Keratinocyte (primary cell): ENCODE measurements around the gene FBXO38. TPM values are rescaled to one million over a fixed set of nuclear protein-coding genes. Genes with fewer than 3 reads are reported as not detected.

Source experiments
- DNase-seq: peaks from one replicate; pipeline ENCODE4 v3.0.0-alpha.2; 2011; ENCODE audit warnings: low read depth, missing footprints, low spot score
- FAIRE-seq: peaks from 2 replicates; lab custom pipeline; 2011; peaks lifted over from hg19 to GRCh38; lab: Jason Lieb, UNC
- H2AFZ ChIP-seq: 2 replicates; pipeline ENCODE4 v1.6.0; 2012; ENCODE audit warnings: low read length, control low read depth, inconsistent platforms; ENCODE audit not compliant: control insufficient read depth
- H3K27ac ChIP-seq: 2 replicates; pipeline ENCODE4 v1.5.1; 2011; ENCODE audit warnings: low read length; ENCODE audit not compliant: control insufficient read depth, insufficient read depth
- H3K27me3 ChIP-seq: 3 replicates; pipeline ENCODE4 v1.6.0; 2011; ENCODE audit warnings: low read length; ENCODE audit not compliant: control insufficient read depth, insufficient read depth; ENCODE audit errors: extremely low read depth
- H3K36me3 ChIP-seq, 2 experiments: 2 replicates in 1 of 2; 3 replicates in 1 of 2; pipeline ENCODE4 v1.5.1; 2011; ENCODE audit warnings: low read length in 2 of 2, mild to moderate bottlenecking in 1 of 2; ENCODE audit not compliant: control insufficient read depth in 2 of 2, insufficient read depth in 2 of 2; ENCODE audit errors: extremely low read depth in 1 of 2
- H3K4me1 ChIP-seq: 3 replicates; pipeline ENCODE4 v1.5.1; 2011; ENCODE audit warnings: low read length; ENCODE audit not compliant: control insufficient read depth, insufficient read depth; ENCODE audit errors: extremely low read depth
- H3K4me2 ChIP-seq: 3 replicates; pipeline ENCODE4 v1.6.0; 2011; ENCODE audit warnings: low read depth, low read length; ENCODE audit not compliant: control insufficient read depth, insufficient read depth; ENCODE audit errors: extremely low read depth
- H3K4me3 ChIP-seq, 3 experiments: fragments of 200-600 bp in 1 of 3; sonication (generic) in 1 of 3; 2 replicates in 2 of 3; 3 replicates in 1 of 3; pipeline ENCODE4 v1.5.1; 2011 to 2016; ENCODE audit warnings: low read length in 3 of 3, mild to moderate bottlenecking in 3 of 3, control low read depth in 2 of 3, inconsistent platforms in 1 of 3, low read depth in 1 of 3, mixed read lengths in 1 of 3, mixed run types in 1 of 3, moderate library complexity in 1 of 3; ENCODE audit not compliant: control insufficient read depth in 2 of 3, insufficient read depth in 2 of 3; ENCODE audit errors: extremely low read depth in 1 of 3
- H3K79me2 ChIP-seq: 2 replicates; pipeline ENCODE4 v1.6.0; 2012; ENCODE audit warnings: low read length; ENCODE audit not compliant: control insufficient read depth, insufficient read depth
- H3K9ac ChIP-seq: 3 replicates; pipeline ENCODE4 v1.6.0; 2011; ENCODE audit warnings: low read length; ENCODE audit not compliant: control insufficient read depth, insufficient read depth; ENCODE audit errors: extremely low read depth
- H3K9me1 ChIP-seq: 3 replicates; pipeline ENCODE4 v1.6.0; 2011; ENCODE audit warnings: low read length; ENCODE audit not compliant: control insufficient read depth, insufficient read depth; ENCODE audit errors: extremely low read depth
- H3K9me3 ChIP-seq: 2 replicates; pipeline ENCODE4 v1.5.1; 2012; ENCODE audit warnings: low read depth, low read length; ENCODE audit not compliant: control insufficient read depth
- H4K20me1 ChIP-seq: 3 replicates; pipeline ENCODE4 v1.6.0; 2011; ENCODE audit warnings: low read length; ENCODE audit not compliant: control insufficient read depth, insufficient read depth; ENCODE audit errors: extremely low read depth
- EZH2 ChIP-seq: IDR thresholded peaks from one replicate; pipeline ENCODE4 v1.6.1; 2012; ENCODE audit warnings: inconsistent platforms, mild to moderate bottlenecking, low read length, moderate library complexity
- dilution Hi-C: fragments of 300-500 bp; cut with MboI; formaldehyde crosslinking; loops from one replicate; pipeline ENCODE4 v1.7.0; 2020; ENCODE audit warnings: low sequenced_read_pairs; ENCODE audit not compliant: extremely low pct_ligation_motif_present
- polyA plus RNA-seq, 5 experiments: library from polyadenylated mRNA; depleted of rRNA in 3 of 5; stranded (reverse) in 3 of 5; stranded (forward) in 1 of 5; unstranded in 1 of 5; fragments of >200 nt; gene quantifications; 1 replicate in 1 of 5; 2 replicates in 3 of 5; 3 replicates in 1 of 5; pipeline versions ENCODE4 v1.2.1 to v1.2.3, GENCODE V29; 2011 to 2012; ENCODE audit warnings: missing spikeins in 2 of 5, low read depth in 1 of 5, low replicate concordance in 1 of 5
- TF ChIP-seq, protein P1 (sequence below), 3 experiments: IDR thresholded peaks in 1 of 3; conservative IDR thresholded peaks in 1 of 3; optimal IDR thresholded peaks in 1 of 3; 2 replicates in 2 of 3; 3 replicates in 1 of 3; pipeline versions ENCODE3 to v1.5.1; 2011; ENCODE audit warnings: low read length in 3 of 3, mild to moderate bottlenecking in 3 of 3, moderate library complexity in 2 of 3, control low read depth in 1 of 3, inconsistent platforms in 1 of 3; ENCODE audit not compliant: insufficient read depth in 2 of 3; ENCODE audit errors: extremely low read depth in 1 of 3

The FBXO38 gene
- polyA plus RNA-seq, 1 donor (not counting 4 experiments of a cell fraction or from before 2014, with no cell fraction given): 30.4 TPM

DNA sequence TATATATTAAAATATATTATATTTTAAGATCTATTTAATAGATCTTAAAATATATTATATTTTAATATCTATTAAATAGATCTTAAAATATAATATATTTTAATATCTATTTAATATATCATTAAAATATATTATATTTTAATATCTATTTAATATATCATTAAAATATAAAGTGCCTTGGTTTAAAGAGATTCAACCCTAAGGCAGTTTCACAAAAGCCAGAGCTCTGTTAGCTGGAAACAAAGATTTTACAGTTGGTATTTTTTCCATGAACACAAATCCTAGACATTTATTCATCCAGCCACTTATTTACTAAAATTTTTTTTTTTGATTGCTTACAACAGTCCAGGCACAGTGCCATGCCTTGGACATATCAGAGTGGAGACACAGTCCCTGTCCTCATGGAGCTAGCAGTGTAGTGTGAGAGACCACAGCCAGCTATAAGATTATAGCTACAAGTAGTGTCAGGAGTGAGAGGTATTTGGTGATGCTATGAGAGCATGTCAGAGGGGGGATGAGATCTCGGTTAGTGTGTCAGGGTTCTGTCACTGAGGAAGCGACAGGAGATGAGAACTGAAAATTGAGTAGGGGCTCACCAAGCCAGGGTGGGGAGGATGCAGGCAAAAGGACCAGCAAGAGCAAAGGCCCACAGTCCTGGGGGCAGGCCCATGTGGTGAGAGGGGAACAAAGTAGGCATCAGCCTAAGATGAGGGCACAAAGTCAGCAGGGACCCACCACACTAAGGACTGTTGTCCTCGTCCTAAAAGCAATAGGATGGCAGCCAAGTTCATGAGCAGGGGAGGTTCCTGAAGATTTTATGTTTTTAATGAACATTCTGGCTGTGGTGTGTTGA lies 74.5 kb downstream of the FBXO38 start:
- no peaks in the 10 kb centered on the region for H3K4me1 ChIP-seq
- H3K4me3 ChIP-seq: no peak overlapping the region
- no peak for DNase-seq
- H2AFZ ChIP-seq: no peak overlapping the region
- no peak overlapping the region for H3K4me2 ChIP-seq
- no peaks in the 10 kb centered on the region for H3K27me3 ChIP-seq
- TF ChIP-seq, protein P1, sequence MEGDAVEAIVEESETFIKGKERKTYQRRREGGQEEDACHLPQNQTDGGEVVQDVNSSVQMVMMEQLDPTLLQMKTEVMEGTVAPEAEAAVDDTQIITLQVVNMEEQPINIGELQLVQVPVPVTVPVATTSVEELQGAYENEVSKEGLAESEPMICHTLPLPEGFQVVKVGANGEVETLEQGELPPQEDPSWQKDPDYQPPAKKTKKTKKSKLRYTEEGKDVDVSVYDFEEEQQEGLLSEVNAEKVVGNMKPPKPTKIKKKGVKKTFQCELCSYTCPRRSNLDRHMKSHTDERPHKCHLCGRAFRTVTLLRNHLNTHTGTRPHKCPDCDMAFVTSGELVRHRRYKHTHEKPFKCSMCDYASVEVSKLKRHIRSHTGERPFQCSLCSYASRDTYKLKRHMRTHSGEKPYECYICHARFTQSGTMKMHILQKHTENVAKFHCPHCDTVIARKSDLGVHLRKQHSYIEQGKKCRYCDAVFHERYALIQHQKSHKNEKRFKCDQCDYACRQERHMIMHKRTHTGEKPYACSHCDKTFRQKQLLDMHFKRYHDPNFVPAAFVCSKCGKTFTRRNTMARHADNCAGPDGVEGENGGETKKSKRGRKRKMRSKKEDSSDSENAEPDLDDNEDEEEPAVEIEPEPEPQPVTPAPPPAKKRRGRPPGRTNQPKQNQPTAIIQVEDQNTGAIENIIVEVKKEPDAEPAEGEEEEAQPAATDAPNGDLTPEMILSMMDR (optimal IDR thresholded peaks at IDR 0.05 in 1 of 3, IDR thresholded peaks at IDR 0.05 in 1 of 3, conservative IDR thresholded peaks at IDR 0.05 in 1 of 3; ENCODE audit: extremely low read depth in 1 of 3, insufficient read depth in 2 of 3, low read length in 3 of 3): no peak
- no peak for TF ChIP-seq EZH2
- no peak for FAIRE-seq
- H3K9me3 ChIP-seq: no peaks in the 10 kb centered on the region
- dilution Hi-C loops: no loop called here
- H3K9me1 ChIP-seq: no peaks in the 10 kb centered on the region
- no peak overlapping the region for H3K27ac ChIP-seq
- H3K9ac ChIP-seq: no peak overlapping the region
- no peaks in the 10 kb centered on the region for H4K20me1 ChIP-seq
- no peaks in the 10 kb centered on the region for H3K36me3 ChIP-seq
- H3K79me2 ChIP-seq: no peaks in the 10 kb centered on the region

DNA sequence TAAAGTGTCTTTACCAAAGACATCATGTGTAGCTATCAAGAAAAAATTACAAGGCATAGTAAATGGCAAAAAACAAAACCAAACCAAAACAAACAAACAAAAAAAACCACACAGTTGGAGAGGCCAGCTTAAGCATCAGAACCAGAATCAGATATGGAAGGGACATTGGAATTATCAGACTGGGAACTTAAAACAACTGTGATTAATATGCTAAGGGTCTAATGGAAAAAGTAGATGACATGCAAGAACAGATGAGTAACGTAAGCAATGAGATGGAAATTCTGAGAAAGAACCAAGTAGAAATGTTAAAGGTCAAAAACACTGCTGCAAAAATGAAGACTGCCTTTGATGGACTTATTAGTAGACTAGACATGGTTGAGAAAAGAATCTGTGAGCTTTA lies 75.9 kb downstream of the FBXO38 start:
- no peaks in the 10 kb centered on the region for H4K20me1 ChIP-seq
- H3K27me3 ChIP-seq: no peaks in the 10 kb centered on the region
- H3K4me3 ChIP-seq: no peak overlapping the region
- no peak overlapping the region for H3K9ac ChIP-seq
- H3K9me1 ChIP-seq: no peaks in the 10 kb centered on the region
- H3K27ac ChIP-seq: no peak overlapping the region
- H3K4me2 ChIP-seq: no peak overlapping the region
- no peak for FAIRE-seq
- no peak overlapping the region for H2AFZ ChIP-seq
- DNase-seq: no peak
- H3K79me2 ChIP-seq: no peaks in the 10 kb centered on the region
- H3K4me1 ChIP-seq: no peaks in the 10 kb centered on the region
- dilution Hi-C loops: no loop called here
- H3K9me3 ChIP-seq: no peaks in the 10 kb centered on the region
- no peaks in the 10 kb centered on the region for H3K36me3 ChIP-seq
- TF ChIP-seq, protein P1 (optimal IDR thresholded peaks at IDR 0.05 in 1 of 3, IDR thresholded peaks at IDR 0.05 in 1 of 3, conservative IDR thresholded peaks at IDR 0.05 in 1 of 3; ENCODE audit: extremely low read depth in 1 of 3, insufficient read depth in 2 of 3, low read length in 3 of 3): no peak
